HPDE6-E6E7 (cell line): ENCODE results near the gene PLLP.
"Not testable (repeated sequence)": the region's sequence is repeated elsewhere in the genome, so short reads cannot be mapped to it uniquely, and the experiment has no call there.

Experiments used
- DNase-seq: peaks from one replicate; pipeline ENCODE4 v3.0.0; 2011; ENCODE audit warnings: missing footprints; ENCODE audit errors: extremely low spot score

PLLP gene

DNA sequence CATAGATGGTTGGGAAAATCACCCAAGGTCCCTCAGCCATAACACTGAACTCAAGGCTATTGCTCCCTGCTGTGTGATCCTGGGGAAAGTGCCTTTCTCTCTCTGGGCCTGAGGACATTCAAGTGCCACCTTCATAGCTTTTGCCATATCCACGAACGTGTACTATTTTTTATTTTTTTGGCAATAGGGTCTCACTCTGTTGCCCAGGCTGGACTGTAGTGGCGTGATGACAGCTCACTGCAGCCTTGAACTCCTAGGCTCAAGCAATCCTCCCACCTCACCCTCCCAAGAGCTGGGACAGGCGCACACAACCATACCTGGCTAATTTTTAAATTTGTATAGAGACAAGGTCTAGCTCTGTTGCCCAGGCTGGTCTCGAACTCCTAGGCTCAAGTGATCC, 10.6 kb downstream of the PLLP start:
- no peak for DNase-seq

DNA sequence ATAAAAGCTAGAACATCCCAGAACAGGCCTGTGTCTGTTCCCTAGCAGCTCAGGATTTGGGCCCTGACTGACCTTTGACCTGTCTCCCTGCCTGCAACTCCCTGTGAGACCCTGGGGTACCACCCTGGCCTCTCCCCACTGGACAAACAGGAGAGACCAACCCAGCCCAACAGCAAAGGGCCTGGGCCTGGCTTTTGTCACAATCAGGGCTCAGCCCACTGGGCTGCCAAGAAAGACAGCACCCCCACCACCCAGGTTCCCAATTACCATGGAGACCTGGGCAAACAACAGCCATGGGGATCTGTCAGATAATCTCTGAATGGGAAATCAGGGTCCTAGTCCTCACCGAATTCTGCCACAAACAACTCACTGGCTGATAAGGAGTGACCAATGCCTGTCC, 11.1 kb downstream of the PLLP start:
- no peak for DNase-seq

DNA sequence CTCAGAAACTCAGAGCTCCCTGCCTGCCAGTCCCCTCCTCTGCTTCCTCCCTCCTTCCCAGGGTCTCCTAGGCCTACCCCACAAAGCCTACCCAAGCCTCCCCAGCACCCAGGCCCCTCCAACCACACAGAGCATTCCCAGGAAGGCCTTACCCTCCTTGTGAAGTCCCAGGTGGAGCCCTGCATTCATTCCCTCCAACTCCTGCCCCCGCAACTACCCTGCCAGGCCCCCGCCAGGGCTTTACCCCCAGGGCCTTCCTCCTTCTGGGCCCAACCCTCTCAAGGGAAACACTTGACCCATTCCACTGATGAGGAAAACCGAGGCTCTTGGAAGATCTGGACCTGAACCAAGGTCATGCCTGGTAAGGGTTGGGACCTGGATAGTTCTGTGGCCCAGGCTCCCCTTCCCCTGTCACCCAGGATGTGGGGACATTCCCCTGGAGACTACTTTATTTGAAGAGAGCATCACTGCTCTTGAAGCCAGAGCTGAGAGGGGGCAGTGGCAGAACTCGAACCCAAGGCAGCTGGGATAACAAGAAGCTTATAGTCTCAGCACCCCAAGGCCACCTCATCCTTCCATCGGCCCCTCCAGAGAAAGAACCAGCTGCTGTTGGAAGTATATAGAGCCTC, 12.5 kb downstream of the PLLP start:
- DNase-seq, result no peak

DNA sequence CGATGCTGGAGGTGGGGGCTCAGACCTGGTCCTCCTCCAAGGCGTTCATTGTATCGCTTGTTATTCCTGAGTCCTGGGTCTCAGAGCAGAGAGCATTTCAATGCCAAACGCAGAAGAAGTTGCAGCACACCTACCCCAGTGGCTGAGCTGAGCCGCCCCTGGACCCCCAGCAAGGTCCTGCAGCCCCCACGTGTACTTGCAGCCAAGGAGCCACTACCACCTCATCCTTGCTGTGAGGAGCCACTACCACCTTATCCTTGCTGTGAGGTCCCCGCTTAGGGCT, 13.5 kb downstream of the PLLP start:
- DNase-seq, result no peak

DNA sequence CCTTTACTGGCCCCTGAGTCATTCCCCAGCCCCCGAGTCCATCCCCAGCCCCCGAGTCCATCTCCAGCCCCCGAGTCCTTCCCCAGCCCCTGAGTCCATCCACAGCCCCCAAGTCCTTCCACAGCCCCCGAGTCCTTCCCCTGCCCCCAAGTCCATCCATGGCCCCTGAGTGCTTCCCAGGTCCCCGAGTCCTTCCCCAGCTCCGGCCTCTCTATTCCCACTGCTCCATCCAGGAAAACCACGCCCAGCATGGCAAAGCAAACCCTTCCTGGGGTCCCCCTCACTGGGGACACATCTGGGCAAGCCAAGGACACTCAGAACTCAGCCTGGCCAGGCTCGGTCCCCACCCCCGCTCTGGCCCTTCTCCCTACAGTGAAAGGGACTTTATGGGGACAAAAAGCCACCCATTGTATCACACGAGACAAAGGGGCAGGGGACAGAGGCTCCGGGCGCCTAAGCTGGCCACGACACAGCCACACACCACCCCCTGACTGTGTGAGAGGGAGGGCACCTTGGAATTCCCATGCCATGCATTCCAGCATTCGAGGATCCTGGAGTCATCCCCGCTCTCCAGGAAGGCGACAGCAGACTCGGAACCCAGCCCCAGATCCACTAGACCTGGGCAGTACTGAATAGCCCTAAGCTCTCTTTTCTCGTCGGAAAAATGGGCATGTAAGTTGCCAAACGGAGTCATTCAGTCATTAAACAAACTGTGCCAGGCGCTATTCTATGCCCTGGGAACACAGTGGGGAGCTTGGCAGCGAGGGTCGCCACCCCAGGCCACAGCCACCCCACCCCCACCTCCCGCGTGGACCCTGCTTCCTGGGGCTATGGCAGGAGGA, 14.0 kb downstream of the PLLP start:
- DNase-seq, result no peak

DNA sequence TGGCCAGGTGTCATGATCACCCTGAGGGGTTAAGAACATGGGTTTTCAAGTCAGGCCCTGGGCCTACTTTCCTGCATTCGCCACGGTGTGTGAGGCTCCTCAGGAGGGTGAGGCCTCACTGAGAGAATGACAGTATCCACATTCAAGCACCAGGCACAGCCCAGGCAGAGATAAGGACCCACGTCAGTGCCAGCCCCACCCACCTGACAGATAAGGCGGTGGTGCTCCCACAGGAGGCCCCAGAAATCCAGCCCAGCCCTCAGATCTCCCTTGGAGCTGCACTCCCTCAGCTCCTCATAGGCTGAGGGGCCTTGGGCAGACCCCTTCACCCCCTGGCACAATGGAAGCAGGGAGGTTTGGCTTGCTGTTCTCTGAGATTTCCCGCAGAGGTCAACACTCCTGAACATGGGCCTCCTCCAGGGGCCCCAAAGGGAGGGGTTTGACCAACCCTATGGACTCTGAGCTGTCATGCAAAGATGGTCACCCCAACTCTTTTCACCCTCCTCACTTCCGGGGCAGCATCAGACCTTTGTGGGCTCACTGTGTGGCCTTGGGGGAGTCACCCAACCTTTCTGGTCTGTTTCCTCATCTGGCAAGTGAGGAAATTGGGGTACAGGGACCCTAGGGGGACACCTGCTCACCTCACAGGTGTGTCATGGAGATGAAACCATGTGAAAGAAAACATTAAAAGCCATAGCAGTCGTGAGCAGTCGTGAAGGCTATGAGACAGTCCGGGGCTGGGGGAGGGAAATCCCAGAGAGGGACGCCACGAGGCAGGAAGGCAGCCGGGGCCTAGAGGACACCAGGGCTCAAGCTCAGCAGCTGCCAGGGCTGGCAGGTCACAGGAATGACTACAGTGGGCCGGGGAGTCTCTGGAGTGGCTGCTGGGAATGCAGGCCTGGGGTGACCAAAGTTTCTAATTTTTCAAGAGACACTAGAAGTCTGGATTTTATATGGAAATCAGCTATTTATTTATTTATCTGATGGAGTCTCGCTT, 15.4 kb downstream of the PLLP start:
- no peak for DNase-seq

DNA sequence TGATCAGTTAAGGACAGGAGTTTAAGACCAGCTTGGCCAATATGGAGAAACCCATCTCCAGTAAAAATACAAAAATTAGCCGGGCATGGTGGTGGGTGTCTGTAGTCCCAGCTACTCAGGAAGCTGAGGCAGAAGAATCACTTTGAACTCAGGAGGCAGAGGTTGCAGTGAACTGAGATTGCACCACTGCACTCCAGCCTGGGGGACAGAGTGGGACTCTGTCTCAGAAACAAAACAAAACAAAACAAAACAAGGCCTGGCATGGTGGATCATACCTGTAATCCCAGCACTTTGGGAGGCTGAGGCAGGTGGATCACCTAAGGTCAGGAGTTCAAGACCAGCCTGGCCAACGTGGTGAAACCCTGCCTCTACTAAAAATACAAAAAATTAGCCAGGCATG, 17.1 kb downstream of the PLLP start:
- DNase-seq, result not testable (repeated sequence)

DNA sequence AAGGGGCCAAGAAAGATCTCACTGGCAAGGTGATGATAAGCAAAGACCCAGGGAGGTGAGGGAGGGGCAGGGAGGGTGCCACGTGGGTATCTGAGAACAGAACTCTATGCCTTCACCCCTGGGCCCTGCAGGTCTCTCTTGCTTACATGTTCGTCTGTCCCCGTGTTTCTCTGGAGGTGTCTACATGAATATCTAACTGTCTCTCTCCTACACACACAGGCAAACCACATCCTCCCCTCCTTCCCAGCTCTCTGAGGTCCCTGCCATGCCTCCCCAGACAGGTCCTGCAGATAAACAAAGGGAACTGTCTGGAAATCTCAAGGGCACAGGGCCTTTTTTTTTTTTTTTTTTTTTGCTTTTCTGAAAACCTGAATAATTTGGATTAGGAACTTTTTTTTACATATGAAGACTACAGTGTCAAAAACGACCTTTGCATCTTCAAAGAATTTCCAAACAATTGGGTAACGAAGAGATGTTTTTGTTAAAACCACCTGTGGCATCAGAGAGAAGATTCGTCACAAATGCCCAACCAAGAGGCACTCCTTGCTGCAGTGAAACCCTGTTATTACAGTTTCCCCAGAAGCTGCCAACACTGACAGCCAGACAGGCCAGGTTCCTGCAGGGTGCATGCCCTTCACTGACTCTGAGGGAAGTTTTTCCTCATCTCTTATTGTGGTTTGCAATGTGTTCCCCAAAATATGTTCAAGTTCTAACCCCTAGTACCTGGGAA, 17.8 kb downstream of the PLLP start:
- no peak for DNase-seq

DNA sequence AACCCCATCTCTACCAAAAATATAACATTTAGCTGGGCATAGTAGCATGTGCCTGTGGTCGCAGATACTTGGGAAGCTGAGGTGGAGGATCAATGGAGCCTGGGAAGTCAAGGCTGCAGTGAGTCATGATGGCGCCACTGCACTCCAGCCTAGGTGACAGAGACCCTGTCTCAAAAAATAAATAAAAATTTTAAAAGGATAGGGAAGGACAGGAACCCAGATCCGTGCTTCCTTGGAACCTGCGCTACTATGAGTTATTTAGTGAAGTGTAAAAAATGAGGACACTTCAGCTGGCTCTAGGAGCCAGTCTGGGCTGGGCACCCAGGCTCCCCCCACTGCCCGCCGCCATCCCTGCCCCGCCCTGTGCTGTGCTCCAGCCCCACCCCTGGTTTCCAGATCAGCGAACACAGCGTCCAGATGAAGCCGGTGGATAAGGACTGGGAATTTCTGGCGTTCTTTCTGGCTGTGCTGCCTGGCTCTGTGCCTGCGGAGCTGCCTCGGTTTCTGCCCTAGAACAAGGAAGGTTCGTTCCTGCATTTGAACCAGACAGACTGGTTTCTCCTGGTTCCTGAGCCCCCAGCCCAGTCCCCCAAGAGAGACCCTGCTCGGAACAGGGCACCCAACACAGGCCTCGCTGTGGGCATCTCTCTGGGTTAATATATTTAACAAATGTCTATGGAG, 18.5 kb downstream of the PLLP start:
- DNase-seq, result no peak

DNA sequence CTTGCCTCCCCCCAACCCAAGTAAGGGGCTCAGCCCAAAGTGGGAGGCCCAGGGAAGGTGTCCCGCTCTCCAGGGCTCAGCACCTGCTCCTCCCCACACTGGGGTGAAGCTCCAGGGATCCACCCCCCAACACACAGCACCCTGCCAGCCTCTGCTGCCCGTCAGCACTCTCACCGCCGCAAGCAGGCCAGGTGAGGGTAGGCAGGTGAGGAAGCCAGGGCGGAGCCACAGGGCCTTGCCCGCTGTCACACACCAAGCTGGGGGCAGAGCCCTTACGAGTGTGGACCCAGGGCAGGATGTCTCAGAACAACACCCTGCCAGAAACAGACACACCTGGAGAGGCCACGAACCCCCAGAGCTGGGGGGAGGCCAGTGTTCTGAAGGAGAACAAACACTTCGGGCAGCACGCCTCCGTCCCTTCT, 19.5 kb downstream of the PLLP start:
- DNase-seq, result no peak

DNA sequence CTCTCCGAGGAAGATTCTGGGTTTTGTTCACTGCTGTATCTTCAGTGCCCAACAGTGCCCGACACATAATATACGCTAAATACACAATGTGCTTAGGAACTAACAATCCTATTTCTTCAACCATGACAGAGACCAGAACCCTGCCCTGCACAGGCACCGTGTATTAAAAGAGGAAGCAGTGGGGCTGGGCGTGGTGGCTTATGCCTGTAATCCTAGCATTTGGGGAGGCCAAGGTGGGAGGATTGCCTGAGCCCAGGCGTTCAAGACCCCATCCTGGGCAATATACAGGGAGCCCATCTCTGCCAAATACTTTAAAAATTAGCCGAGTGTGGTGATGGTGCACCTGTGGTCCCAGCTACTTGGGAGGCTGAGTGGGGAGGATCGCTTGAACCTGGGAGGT, 20.1 kb downstream of the PLLP start:
- DNase-seq, result no peak

DNA sequence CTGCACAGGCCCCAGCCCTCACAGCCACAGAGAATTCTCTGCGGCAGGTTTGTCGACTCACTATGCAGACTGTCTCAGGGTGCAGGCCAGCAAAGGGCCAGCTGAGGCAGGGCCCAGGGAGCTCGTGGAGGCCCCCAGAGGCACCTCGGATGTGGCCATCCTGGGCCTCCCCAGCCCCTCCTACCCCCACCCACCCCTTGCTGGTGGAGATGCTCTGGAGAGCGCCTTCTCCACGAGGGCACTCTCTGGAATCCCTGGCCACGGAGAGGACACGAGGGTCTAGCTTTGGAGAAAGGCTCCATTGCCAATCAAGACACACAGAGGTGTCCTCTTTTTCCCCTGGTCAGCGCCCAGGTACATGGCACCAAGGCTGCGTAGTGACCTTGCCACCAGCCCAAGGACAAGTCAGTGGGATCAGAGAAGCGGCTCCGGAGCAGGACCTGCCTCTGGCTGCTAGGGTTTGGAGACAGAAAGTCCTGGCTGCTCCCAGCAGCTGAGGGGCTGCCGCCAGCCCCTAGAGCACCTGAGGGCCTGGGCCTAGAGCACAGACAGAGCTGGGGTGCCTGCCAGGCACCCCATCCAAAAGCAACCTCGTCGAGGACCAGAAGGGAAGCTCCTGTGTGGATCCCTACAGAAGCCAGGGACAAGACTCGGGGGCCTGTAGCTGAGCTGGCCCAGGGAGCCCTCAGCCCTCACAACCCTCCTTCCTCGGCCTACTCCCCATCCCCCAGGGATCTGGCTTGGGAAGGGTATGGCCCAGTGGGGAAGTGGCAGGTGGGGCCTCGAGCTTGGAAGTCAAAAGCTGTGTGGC, 20.7 kb downstream of the PLLP start:
- no peak for DNase-seq

DNA sequence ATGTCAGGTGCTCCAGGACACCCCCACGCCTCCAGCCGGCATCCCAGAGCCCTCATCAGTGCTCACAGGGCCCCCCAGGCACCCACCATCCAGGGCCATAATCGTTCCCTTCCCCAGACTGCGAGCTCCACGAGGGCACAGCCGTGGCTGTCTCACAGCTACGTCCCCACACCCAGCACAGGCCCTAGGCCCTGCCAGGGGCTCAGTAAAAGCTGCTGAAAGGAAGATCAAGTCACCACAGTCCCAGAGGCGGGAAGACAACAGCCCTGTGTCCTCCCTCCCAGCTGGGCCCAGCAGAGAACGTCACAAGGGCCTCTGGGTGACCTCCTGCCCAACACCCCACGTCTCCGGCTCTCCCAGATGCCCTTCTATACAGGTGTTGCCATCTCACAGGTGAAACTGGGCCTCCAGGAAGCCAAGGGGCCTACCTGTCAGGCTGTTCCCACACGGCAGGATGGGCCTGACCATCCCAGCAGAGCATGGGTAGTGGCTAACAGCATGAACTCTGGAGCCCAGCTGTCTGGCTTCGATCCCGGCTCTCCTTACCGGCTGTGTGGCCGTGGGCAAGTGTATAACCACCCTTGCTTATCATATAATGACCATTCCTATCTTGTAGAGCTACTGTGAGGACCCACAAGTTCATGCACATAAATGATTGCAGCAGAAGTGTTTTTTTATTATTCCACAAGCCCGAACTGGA, 21.5 kb downstream of the PLLP start:
- DNase-seq, result no peak

DNA sequence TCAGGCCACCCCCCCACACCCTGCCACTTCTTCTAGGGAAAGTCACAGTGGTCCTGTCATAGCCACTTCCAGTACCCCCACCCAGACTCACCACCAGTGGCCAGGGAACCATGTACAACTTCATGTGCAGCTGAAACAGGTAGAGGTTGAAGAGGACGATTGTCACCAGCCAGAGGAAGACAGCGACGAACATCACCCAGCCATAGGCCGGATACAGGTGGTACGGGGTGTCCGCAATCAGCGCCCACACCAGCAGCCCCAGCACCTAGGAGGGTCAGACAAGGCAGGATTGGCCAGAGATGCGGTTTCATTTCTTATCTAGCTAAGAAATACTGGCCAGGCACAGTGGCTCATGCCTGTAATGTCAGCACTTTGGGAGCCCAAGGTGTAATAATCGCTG, 22.7 kb downstream of the PLLP start:
- no peak for DNase-seq

DNA sequence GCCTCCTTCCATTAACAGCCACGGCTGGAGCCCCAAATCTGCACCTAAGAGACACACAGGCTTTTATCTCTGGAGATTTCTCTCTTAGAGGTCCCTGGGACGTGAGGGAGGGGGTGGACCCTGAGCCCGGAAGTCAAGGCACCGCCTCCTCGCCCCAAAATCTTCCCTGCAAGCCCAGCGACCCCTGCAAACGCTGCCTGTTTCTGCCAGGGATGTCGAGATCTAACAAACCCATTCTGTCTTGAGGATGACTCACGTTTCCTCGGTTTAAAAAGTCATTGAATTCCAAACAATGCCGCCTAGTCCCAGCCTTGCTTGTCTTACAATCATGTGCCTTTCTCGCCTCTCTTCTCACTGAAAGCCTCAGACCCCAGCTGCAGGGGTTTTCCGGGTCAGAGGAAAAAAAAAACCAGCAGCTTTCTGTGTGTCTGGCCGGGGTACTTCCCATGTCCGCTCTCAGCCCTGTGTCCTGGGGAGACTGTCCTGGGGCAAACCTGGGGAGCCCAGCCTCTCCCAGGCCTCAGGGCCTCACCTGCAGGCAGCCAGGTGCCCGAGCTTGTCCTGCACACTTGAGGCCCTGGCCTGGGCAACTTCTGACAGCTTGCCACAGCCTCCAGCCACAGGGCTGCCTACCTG, 24.1 kb downstream of the PLLP start:
- DNase-seq, result peak; percentile 68

DNA sequence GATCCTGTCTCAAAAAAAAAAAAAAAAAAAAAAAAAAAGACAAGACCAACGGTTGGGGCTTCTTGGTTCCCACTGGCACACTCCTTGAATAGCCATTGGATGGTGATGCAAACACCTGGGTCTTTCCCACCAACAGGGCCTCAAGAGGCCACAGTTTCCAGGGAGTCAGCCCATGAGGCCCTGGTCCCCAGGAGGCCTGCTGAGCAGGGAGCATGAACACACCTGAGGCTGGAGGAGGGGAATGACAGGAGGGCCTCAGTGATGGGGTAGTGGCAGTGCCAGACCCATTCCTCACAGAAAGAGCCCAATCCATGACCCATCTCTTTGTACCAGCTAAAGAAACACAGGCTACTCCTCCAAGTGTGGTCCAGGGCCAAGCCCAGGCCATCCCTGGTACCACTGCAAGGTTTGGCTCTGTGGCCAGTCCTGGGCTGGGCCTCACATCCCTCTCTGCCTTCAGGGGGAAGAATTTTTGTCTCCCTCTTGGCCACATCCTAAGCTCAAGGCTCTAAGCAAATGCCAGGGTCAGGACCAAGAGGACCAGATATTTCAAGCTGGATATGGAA, 25.5 kb downstream of the PLLP start:
- no peak for DNase-seq

DNA sequence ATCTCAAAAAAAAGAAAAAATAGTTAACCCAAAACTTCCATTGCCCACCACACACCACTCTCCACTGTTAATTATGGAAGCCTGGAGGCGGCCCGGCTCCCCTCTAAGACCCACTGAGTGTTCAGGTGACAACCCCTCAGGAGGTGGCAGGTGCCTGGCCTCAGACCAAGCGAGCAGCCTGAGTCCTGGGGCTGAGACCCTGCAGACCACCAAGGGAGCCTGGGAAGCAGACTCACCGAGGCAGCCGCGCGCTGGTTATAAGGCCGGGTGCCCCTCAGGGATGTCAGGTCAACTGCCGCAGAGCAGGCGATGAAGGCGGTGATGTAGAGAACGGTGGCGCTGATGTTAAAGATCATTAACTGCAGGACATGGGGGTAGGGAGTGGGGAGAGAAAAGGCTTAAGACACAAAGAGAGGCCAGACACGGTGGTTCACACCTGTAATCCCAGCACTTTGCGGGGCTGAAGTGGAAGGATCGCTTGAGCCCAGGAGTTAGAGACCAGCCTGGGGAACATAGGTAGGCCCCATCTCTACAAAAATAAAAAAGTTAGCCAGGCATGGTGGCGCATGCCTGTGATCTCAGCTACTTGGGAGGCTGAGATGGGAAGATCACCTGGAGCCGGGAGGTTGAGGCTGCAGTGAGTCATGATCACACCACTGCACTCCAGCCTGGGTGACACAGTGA, 26.1 kb downstream of the PLLP start:
- DNase-seq, result no peak

DNA sequence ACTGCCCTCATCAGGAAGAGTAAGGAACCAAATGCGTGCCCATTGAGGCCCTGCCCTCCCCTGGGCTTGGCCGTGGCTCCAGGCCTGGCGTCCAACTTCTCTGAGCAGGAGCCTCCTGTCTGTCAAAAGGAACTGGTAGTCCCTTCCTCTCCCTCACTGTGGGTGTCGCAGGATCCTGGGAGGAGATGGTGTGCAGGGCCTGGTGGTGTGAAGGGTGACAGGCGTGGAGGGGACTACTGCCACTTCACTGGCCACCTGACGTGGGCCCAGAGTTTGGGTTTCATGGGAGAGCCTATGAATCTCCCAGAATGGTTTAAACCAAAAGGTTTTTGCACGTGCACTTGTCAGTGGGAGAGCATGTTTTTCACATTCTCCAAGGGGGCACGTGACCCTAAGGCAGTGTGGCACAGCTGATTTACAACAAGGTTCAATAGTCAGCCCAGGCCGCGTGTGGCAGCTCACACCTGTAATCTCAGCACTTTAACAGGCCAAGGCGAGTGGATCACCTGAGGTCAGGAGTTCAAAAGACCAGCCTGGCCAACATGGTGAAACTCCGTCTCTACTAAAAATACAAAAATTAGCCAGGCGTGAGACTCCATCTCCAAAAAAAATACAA, 26.9 kb downstream of the PLLP start:
- no peak for DNase-seq
